GM10248 (cell line): ENCODE results near the gene SEMA3C.

Source experiments
- CTCF ChIA-PET: fragments of 300-600 bp; sonication (Branson Sonifier 250); formaldehyde crosslinking; extraction: SDS; loops from one replicate; lab custom pipeline; 2021; ENCODE audit warnings: antibody characterized with exemption; lab: Yijun Ruan, JAX
- POLR2A ChIA-PET: fragments of 350-650 bp; sonication (Branson Sonifier 250); formaldehyde crosslinking; extraction: SDS; loops from one replicate; lab custom pipeline; 2020; ENCODE audit warnings: antibody characterized with exemption; lab: Yijun Ruan, JAX
- DNase-seq: peaks from one replicate; pipeline ENCODE4 v3.0.0; 2012; ENCODE audit errors: extremely low spot score
- TF ChIP-seq, protein P1 (sequence below): IDR thresholded peaks from 2 replicates; pipeline ENCODE4 v1.5.1; 2012; ENCODE audit warnings: mild to moderate bottlenecking, low read depth; ENCODE audit errors: extremely low read depth, missing control alignments, control extremely low read depth

Gene SEMA3C

DNA sequence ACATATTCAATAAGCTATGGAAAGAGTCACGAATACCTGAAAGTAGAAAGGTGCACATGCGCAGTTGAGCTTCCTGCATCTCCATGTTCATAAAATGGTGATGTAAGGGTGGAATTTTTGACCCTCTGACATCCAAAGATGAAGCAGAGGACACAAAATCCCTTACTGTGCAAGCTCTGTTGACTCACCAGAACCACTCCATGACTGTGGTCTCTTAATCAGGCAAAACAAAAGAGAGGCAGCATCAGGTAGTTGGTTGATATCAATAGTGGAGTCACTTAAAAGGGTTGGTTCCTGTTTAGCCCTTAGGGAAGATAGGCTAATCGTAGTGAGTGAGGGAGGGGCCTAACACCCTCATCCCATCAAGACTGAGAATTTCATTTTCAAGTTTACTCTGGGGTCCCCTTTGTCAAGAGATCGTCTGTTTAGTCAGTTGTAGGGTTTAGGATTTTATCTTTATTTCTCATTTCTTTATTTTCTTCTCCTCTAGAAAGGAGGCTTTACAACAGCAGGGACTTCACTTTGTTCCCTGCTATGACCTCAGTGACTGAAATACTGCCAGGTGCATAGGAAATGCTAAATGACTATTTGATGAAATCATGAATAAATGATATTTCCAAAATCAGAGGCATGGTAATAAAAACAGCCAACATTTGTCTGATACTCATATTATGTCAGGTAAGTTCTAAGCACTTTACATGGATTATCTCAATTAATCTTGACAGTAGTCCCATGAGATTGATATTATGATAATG lies 182.3 kb downstream of the SEMA3C start:
- CTCF ChIA-PET: interaction anchor here (1.4 to 1.6 kb wide), 2 partner anchors 9 to 10 kb away, joined by 4 to 5 read pairs; no protein-coding TSS in a partner anchor
- TF ChIP-seq, protein P1, sequence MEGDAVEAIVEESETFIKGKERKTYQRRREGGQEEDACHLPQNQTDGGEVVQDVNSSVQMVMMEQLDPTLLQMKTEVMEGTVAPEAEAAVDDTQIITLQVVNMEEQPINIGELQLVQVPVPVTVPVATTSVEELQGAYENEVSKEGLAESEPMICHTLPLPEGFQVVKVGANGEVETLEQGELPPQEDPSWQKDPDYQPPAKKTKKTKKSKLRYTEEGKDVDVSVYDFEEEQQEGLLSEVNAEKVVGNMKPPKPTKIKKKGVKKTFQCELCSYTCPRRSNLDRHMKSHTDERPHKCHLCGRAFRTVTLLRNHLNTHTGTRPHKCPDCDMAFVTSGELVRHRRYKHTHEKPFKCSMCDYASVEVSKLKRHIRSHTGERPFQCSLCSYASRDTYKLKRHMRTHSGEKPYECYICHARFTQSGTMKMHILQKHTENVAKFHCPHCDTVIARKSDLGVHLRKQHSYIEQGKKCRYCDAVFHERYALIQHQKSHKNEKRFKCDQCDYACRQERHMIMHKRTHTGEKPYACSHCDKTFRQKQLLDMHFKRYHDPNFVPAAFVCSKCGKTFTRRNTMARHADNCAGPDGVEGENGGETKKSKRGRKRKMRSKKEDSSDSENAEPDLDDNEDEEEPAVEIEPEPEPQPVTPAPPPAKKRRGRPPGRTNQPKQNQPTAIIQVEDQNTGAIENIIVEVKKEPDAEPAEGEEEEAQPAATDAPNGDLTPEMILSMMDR: no peak
- DNase-seq: no peak
- POLR2A ChIA-PET: interaction anchor here (0.6 kb wide), 1 partner anchor 13 kb away, joined by 3 read pairs; no protein-coding TSS in a partner anchor

DNA sequence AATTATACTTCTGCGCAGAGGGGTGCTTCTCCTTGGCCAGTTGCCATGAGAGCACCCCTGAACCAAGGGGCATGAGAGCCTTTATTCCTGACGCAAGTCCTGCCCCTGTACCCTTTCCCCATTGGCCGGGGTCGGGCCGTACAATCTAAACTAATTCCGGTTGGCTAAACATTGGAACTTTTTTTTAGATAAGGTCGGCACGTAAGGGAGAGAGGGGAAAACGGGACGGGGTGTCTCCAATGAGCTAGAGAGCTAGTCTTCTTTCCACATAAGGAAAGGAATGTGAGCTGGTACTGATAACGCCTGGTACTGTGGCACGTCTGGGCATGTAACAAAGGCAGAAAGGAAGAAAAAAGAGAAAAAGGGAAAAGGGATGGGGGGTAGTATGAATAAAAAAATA lies 183.5 kb downstream of the SEMA3C start:
- ChIA-PET POLR2A (no interaction called here), CTCF (interaction anchor here (1.4 kb wide), 1 partner anchor 10 kb away, joined by 5 read pairs; no protein-coding TSS in a partner anchor)
- DNase-seq: no peak
- TF ChIP-seq, protein P1: no peak

DNA sequence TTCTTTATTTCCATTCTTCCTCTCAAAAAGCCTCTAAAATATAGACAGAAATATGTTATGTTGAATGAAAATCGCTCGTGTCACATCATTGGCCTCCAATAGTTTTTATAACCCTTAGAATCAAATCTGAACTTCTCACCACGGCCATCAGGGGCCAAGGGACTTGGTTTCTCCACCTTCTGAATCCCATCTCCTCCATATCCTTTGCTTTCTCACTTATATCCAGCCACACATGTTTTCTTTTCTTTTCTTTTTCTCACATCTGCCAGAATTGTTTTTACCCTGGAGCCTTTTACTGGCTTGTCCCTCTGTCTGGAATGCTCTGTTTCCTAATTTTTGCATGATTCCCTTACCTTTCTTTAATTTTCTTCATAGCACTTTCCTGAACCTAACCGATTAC lies 184.8 kb downstream of the SEMA3C start:
- ChIA-PET POLR2A (no interaction called here), CTCF (no interaction called here)
- TF ChIP-seq, protein P1: no peak
- DNase-seq: no peak

DNA sequence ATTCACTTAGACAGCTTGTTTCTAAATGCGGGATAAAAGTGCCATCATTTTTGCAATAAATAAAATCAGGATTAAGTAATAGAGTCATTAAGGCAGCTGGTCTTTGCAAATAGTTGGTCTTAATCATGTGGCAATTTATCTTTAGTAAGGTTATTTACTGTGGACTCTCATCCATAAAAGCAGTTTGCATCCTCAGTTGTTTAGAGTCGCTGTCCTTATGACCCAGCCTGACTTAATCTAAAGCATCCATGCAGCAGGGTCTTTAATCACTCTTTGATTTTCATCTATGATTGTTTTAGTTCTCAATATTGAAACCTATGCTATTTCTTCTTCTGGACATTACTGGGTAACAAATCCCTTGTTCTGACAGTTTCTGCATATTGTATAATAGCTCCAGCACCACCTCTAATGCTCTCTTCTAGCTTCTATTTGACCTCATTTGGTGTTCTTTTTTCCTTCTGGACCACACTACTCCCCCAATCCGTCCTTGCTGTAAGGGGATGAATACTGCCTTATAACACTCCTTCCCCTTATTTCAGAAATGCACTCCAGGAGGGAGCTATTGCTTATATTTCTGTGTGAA lies 185.4 kb downstream of the SEMA3C start:
- ChIA-PET CTCF (no interaction called here), POLR2A (no interaction called here)
- no peak for DNase-seq
- TF ChIP-seq, protein P1: no peak

DNA sequence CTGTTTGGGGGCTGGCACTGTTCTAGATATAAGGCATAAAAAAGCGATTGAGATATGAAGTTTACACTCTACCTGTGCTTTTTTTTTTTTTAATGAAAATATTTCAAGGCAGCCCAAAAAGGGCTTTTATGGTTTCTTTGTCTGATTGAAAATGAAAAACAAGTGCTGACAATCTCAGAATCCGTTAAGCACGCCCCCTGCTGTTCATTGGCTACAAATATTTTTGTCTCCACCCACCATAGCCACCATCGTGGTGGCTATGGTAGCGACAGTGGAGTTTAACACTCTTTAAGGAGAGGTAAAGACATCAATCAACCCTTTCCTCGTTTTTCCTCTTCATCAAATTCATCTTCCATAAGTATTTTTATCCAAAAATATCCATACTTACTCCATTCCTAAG lies 186.2 kb downstream of the SEMA3C start:
- POLR2A ChIA-PET: no interaction called here
- TF ChIP-seq, protein P1: no peak
- no peak for DNase-seq
- CTCF ChIA-PET: no interaction called here

DNA sequence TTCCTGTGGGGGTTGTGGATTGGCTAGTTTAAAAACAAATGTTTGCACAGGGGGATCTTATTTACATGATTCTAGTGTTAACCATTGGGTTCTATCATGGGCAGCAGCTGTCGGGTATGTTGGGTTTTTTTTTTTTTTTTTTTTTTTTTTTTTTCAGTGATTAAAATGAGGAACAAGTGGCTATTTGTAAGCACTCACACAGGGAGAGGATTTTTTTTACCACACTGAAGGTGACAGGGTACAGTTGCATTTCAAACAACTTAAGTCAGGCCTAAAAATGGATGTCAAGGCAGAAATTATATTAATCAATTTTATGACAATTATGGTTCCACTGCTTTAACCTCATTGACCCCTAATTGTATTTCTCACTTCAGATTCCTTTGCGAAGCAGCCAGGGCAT lies 187.6 kb downstream of the SEMA3C start:
- DNase-seq: no peak
- POLR2A ChIA-PET: no interaction called here
- TF ChIP-seq, protein P1: no peak
- CTCF ChIA-PET: interaction anchor here (1.0 to 1.9 kb wide), 3 partner anchors 10 to 34 kb away, joined by 3 to 5 read pairs (median 4); no protein-coding TSS in a partner anchor
